ENCODE results near the gene STAT4.
A peak's percentile ranks its signal among the peaks of the same experiment; 100 is the strongest.

The STAT4 gene

DNA sequence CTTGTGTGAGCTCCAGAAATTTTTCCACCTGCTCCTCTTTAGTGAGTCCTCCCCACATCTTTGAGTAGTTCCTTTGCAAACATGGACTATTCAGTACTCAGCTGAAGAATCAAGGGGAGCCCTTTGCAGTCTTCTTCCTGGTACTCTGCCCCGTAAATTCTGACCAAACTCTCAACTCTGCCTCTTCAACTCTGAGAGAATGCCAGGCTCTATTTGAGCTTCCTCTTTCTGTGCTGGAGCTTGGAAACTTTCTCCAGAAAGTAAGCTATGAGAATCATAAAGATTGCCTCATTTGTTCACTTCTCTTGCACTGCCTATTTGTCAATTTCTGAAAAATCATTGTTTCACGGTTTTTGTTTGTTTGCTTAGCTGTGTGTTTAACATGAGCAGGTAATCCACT is 7.4 kb upstream of the STAT4 start:
- no peak overlapping the region for H3K9ac ChIP-seq
- TF ChIP-seq, protein P1, sequence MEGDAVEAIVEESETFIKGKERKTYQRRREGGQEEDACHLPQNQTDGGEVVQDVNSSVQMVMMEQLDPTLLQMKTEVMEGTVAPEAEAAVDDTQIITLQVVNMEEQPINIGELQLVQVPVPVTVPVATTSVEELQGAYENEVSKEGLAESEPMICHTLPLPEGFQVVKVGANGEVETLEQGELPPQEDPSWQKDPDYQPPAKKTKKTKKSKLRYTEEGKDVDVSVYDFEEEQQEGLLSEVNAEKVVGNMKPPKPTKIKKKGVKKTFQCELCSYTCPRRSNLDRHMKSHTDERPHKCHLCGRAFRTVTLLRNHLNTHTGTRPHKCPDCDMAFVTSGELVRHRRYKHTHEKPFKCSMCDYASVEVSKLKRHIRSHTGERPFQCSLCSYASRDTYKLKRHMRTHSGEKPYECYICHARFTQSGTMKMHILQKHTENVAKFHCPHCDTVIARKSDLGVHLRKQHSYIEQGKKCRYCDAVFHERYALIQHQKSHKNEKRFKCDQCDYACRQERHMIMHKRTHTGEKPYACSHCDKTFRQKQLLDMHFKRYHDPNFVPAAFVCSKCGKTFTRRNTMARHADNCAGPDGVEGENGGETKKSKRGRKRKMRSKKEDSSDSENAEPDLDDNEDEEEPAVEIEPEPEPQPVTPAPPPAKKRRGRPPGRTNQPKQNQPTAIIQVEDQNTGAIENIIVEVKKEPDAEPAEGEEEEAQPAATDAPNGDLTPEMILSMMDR (IDR thresholded peaks at IDR 0.05): no peak
- no peaks in the 10 kb centered on the region for H3K36me3 ChIP-seq (ENCODE audit: control insufficient read depth, insufficient read depth, low read length)
- no peak overlapping the region for H3K4me2 ChIP-seq (ENCODE audit: low read length)
- no peak overlapping the region for H3K4me3 ChIP-seq (ENCODE audit: low read depth, low read length)
- H3K9me3 ChIP-seq (ENCODE audit: control insufficient read depth, low read length): no peaks in the 10 kb centered on the region
- no peaks in the 10 kb centered on the region for H3K27me3 ChIP-seq (ENCODE audit: control insufficient read depth, insufficient read depth, low read length)
- no peak overlapping the region for H3K27ac ChIP-seq
- no peak overlapping the region for H2AFZ ChIP-seq
- no peaks in the 10 kb centered on the region for H3K79me2 ChIP-seq
- no peaks in the 10 kb centered on the region for H3K4me1 ChIP-seq

DNA sequence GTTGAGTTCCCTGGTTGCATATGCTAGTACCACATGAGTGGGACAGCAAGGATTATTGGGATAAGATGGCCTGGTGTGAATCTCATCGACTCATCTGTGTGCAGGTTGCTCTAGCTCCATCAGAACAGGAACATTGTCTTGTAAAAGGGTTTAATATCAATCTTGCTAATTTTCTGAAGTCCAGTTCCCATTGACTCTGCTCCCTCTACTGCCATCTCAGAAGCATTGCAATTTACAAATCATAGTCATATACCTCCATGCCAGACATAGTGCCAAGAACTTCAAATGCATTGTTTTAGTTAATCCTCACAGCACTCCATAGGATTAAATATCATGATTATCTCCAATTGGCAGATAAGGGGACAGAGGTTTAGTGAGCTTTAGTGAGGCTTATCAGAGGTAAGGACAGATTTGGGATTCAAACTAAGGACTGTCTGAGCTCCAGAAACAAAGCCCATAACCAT is 4.8 kb upstream of the STAT4 start:
- no peak overlapping the region for H2AFZ ChIP-seq
- peaks cover 5% of the 10 kb centered on the region for H3K4me1 ChIP-seq
- H3K27me3 ChIP-seq (ENCODE audit: control insufficient read depth, insufficient read depth, low read length): no peaks in the 10 kb centered on the region
- no peaks in the 10 kb centered on the region for H3K9me3 ChIP-seq (ENCODE audit: control insufficient read depth, low read length)
- TF ChIP-seq, protein P1 (IDR thresholded peaks at IDR 0.05): peak; percentile 80
- H3K36me3 ChIP-seq (ENCODE audit: control insufficient read depth, insufficient read depth, low read length): no peaks in the 10 kb centered on the region
- H3K4me2 ChIP-seq (ENCODE audit: low read length): no peak overlapping the region
- H3K4me3 ChIP-seq (ENCODE audit: low read depth, low read length): no peak overlapping the region
- H3K27ac ChIP-seq: no peak overlapping the region
- no peak overlapping the region for H3K9ac ChIP-seq
- H3K79me2 ChIP-seq: no peaks in the 10 kb centered on the region

DNA sequence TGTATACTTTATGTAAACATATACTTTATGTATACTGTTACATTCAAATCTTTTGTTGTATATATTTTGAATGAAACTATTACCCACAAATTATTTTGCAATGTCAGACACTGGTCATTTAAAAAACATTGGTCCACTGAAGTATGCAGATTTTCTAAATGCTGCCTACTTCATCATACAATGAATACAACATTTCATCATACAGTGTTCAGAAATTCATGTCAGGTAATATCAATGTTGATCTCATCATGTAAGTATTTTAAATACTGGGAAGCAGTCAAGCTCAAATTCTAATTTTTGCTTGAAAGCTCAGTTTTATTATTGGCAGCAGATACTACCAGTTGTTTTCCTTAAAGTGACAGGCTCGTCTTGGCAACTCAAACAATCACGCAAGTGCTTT is 2.9 kb upstream of the STAT4 start:
- no peaks in the 10 kb centered on the region for H3K27me3 ChIP-seq (ENCODE audit: control insufficient read depth, insufficient read depth, low read length)
- H3K36me3 ChIP-seq (ENCODE audit: control insufficient read depth, insufficient read depth, low read length): no peaks in the 10 kb centered on the region
- H3K79me2 ChIP-seq: no peaks in the 10 kb centered on the region
- no peaks in the 10 kb centered on the region for H3K9me3 ChIP-seq (ENCODE audit: control insufficient read depth, low read length)
- H3K4me2 ChIP-seq (ENCODE audit: low read length): no peak overlapping the region
- H2AFZ ChIP-seq: no peak overlapping the region
- no peak overlapping the region for H3K9ac ChIP-seq
- H3K4me1 ChIP-seq: peaks cover 5% of the 10 kb centered on the region
- no peak overlapping the region for H3K4me3 ChIP-seq (ENCODE audit: low read depth, low read length)
- TF ChIP-seq, protein P1 (IDR thresholded peaks at IDR 0.05): no peak
- no peak overlapping the region for H3K27ac ChIP-seq

DNA sequence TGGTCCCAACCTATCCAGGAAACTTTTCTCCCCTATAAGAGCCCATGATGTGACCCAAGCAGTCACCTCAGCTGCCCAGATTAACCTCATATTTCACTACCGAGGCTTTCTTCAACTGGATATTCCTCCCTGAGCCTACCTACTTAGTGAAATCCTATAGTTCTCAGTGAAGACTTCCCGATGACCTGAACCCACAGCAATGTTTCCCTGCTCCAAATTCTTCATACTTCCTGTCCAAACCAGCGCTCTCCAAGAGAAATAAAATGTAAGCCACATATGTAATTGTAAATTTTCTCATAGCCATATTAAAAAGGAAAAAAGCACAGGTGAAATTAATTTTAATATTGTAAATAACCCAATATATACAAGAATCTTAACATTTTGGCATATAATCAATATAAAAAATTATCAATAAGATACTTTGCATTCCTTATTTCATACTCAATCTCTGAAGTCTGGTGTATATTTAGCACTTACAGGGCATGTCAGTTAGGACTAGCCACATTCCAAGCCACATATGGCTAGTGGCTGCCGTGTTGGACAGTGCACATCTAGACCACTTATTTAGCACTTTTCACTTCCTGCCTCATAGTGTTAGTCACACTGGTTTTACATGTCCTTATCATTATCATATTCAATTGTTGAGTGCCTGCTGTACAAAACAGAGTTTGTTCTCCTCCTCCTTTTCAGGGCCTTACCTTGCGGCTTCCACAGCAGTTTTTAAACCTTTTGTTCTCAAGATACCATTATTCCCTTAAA is 1.9 kb upstream of the STAT4 start:
- H3K4me3 ChIP-seq (ENCODE audit: low read depth, low read length): no peak overlapping the region
- TF ChIP-seq, protein P1 (IDR thresholded peaks at IDR 0.05): no peak
- H3K27ac ChIP-seq: no peak overlapping the region
- no peaks in the 10 kb centered on the region for H3K9me3 ChIP-seq (ENCODE audit: control insufficient read depth, low read length)
- H3K79me2 ChIP-seq: no peaks in the 10 kb centered on the region
- no peaks in the 10 kb centered on the region for H3K27me3 ChIP-seq (ENCODE audit: control insufficient read depth, insufficient read depth, low read length)
- H3K9ac ChIP-seq: no peak overlapping the region
- peaks cover 5% of the 10 kb centered on the region for H3K4me1 ChIP-seq
- H3K4me2 ChIP-seq (ENCODE audit: low read length): no peak overlapping the region
- no peaks in the 10 kb centered on the region for H3K36me3 ChIP-seq (ENCODE audit: control insufficient read depth, insufficient read depth, low read length)
- peak overlapping the region; percentile 5 for H2AFZ ChIP-seq

DNA sequence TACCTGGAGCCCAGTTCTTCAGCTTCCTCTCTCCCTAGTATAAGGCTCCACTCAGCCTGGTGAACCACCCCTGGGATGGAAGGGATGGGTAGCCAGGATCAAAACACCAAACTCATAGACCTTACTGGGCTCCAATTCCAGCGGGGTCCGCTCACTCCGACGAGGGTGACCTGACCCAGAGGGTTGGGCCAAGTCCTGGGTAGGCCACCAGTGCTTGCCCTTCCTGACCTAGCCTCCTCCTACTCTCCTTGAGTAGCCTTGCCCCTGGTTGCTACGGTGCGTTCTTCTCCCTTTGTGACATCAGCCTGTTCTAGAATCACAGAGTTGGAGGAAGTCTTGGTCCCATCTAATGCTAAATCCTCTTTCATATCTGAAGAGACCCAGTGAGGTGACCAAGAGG is 537 bp upstream of the STAT4 start:
- H3K4me1 ChIP-seq: peaks cover 5% of the 10 kb centered on the region
- H3K9me3 ChIP-seq (ENCODE audit: control insufficient read depth, low read length): no peaks in the 10 kb centered on the region
- H3K4me2 ChIP-seq (ENCODE audit: low read length): peak overlapping the region; percentile 70
- no peak overlapping the region for H3K9ac ChIP-seq
- H3K79me2 ChIP-seq: no peaks in the 10 kb centered on the region
- no peak overlapping the region for H3K4me3 ChIP-seq (ENCODE audit: low read depth, low read length)
- no peaks in the 10 kb centered on the region for H3K27me3 ChIP-seq (ENCODE audit: control insufficient read depth, insufficient read depth, low read length)
- H3K36me3 ChIP-seq (ENCODE audit: control insufficient read depth, insufficient read depth, low read length): no peaks in the 10 kb centered on the region
- H2AFZ ChIP-seq: peak overlapping the region; percentile 95
- TF ChIP-seq, protein P1 (IDR thresholded peaks at IDR 0.05): no peak
- H3K27ac ChIP-seq: peak overlapping the region; percentile 85

All from parathyroid adenoma (tissue), 2 donors.